ENCODE data around the gene RERE. TPM values are rescaled to one million over a fixed set of nuclear protein-coding genes. Genes with fewer than 3 reads are reported as not detected.

The RERE gene
- total and polyA plus RNA-seq, 5 donors, result 72.4 to 175 (median 161) TPM

DNA sequence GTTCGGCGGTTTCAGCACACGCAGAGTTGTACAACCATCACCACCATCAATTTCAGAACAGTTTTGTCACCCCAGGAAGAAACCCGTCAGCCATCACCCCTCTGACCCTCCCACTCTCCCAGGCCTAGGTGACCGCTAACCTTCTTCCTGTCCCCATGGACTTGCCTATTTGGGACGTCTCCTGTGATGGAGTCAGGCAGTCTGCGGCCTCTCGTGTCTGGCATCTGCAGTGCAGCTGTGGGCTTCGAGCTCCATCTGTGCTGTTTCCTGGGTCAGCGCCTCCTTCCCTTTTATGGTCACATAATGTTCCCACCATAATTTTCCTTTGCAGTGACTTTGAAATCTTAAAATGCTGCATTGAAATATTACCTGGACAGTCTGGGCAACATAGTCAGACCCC lies 475.1 kb downstream of the RERE start:
- WGBS, result 82% methylated on average over 10 of the region's 10 CpGs
- H3K9me3 ChIP-seq (ENCODE audit: control insufficient read depth, low read length), result no peaks in the 10 kb centered on the region
- no peak overlapping the region for H3K4me3 ChIP-seq (ENCODE audit: low read length)
- H3K27me3 ChIP-seq (ENCODE audit: control insufficient read depth, insufficient read depth), result no peaks in the 10 kb centered on the region
- DNase-seq (peak in 1 of 3 donors; percentile 67), ATAC-seq (no peak)
- no peak overlapping the region for H3K27ac ChIP-seq (ENCODE audit: low read length)
- intact Hi-C loops (cut with DNase I), result no loop called here
- H3K4me1 ChIP-seq (ENCODE audit: control insufficient read depth, insufficient read depth, low read length), result no peaks in the 10 kb centered on the region

DNA sequence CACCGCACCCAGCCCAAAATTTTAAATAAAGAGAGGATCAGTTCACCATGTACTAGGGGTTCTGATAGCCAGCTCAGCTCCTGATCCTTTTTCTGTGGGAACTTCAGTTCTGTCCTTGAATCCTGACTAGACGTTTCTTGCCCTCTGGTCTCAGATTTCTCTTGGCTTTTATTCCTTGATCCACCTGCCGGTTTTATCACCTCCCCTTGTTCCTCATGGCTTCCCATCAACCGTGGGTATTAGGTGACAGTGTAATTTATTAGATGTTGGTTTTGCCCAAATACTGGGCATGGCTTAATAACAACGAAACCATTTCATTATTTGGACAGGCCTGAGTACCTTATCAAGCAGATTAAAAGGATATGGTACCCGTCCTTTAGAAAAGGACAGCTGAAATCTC lies 477.0 kb downstream of the RERE start:
- 90% methylated on average over 6 of the region's 6 CpGs for WGBS
- Histone ChIP-seq H3K4me1 (ENCODE audit: control insufficient read depth, insufficient read depth, low read length) (no peaks in the 10 kb centered on the region), H3K27ac (ENCODE audit: low read length) (no peak overlapping the region), H3K27me3 (ENCODE audit: control insufficient read depth, insufficient read depth) (no peaks in the 10 kb centered on the region), H3K9me3 (ENCODE audit: control insufficient read depth, low read length) (no peaks in the 10 kb centered on the region), H3K4me3 (ENCODE audit: low read length) (no peak overlapping the region)
- intact Hi-C loops (cut with DNase I), result no loop called here
- no peak for DNase-seq
- ATAC-seq, result no peak

DNA sequence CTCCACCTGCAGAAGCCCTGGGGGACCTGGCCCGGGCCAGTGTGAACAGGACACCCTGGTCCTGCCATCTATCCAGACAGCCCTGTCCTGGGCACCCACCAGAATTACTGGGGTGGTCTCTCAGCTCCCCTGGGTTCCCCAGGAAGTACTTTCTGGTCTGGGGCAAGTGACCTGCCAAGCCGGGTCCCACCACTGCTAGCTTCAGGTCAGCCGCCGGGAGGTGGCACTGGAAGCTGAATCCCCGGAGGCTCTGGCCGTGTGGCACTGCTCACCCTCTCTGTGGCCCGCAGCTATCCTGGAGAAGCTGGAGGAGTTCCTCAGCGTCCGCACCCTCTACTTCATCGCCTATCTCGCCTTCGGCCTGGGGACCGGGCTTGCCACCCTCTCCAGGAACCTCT lies 478.2 kb downstream of the RERE start:
- H3K27ac ChIP-seq (ENCODE audit: low read length), result no peak overlapping the region
- WGBS, result 94% methylated on average over 13 of the region's 13 CpGs
- intact Hi-C loops (cut with DNase I), result no loop called here
- ATAC-seq (no peak), DNase-seq (peak in 1 of 3 donors; percentile 48)
- no peaks in the 10 kb centered on the region for H3K4me1 ChIP-seq (ENCODE audit: control insufficient read depth, insufficient read depth, low read length)
- H3K9me3 ChIP-seq (ENCODE audit: control insufficient read depth, low read length), result no peaks in the 10 kb centered on the region
- no peaks in the 10 kb centered on the region for H3K27me3 ChIP-seq (ENCODE audit: control insufficient read depth, insufficient read depth)
- H3K4me3 ChIP-seq (ENCODE audit: low read length), result no peak overlapping the region

DNA sequence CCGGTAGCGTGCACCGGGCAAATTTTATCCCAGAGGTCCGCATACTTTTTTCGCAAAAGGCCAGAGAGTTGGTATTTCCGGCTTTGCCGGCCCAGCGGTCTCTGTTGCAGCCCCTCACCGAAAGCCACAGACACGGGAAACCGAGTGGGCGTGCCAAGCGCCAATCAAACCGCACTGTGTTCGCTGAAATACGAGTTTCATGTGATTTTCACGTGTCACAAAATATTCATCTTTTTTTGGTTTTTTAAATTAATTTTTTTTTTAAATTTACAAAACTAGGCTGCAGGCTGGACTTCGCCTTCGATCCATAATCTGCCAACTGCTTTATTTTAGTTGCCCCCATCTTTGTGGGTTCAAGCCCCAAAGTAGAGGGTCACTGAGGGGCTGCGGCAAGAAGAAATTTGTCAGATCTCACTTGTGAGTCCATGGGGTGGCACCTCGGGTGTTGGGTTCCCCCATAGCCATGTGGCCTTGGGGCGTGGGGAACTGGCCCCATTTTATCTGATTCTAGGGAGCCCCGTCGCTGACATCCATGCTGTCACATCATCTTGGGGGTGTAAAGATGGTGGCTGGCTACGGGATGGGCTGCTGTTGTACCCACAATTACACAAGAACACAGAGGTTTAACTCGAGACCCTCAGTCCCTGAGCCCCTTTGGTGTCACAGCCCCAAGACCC lies 478.8 kb downstream of the RERE start:
- ATAC-seq (no peak), DNase-seq (peak in 1 of 3 donors; percentile 38)
- Histone ChIP-seq H3K4me3 (ENCODE audit: low read length) (no peak overlapping the region), H3K27me3 (ENCODE audit: control insufficient read depth, insufficient read depth) (no peaks in the 10 kb centered on the region), H3K27ac (ENCODE audit: low read length) (no peak overlapping the region), H3K4me1 (ENCODE audit: control insufficient read depth, insufficient read depth, low read length) (no peaks in the 10 kb centered on the region), H3K9me3 (ENCODE audit: control insufficient read depth, low read length) (no peaks in the 10 kb centered on the region)
- WGBS, result 96% methylated on average over 26 of the region's 26 CpGs
- intact Hi-C loops (cut with DNase I), result no loop called here

DNA sequence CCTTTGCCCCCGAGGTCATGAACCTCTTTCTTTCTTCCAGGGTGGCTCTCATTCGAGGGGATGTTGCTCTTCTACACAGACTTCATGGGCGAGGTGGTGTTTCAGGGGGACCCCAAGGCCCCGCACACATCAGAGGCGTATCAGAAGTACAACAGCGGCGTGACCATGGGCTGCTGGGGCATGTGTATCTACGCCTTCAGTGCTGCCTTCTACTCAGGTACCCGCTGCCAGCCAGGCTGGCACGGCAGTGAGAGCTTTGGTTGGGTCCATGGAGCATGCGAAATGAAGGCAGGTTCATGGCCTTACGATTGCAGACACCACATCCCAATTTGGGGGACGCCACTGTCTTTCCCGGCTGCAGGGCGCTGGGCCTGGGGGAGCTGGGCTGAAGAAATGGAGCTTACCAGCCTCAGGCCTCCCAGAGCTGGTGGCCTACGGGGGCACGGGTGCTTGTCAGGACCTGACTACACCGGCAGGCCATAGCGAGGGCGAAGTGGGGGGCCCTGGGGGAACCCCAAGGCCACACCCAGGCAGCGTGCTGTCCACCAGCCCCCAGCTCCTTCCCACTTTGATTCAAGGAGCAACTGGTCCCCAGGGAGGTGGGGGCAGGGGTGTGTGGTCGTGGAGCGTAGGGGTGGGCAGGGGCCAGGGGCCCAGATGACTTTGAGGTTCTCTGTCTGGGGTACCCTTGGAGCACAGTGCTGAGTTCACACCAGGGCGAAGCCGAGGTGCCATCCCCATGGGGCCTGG lies 479.5 kb downstream of the RERE start:
- ATAC-seq, result peak in 1 of 2 donors; percentile 17
- no peak overlapping the region for H3K4me3 ChIP-seq (ENCODE audit: low read length)
- 96% methylated on average over 25 of the region's 25 CpGs for WGBS

DNA sequence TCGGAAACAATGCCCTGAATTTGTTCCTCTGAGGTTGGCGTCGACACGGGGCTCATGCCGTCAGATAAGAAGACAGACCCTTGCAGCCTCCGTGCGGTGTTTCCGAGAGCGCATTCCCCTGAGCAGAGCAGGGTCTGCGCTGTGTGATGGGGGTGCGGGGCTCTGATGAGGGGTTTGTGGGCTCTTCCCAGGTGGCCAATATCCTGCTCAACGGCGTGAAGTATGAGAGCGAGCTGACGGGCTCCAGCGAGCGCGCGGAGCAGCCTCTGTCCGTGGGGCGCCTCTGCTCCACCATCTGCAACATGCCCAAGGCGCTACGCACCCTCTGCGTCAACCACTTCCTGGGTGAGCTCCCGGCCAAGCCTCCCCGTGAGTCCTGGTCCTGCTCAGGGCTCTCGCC lies 482.2 kb downstream of the RERE start:
- Histone ChIP-seq H3K27me3 (ENCODE audit: control insufficient read depth, insufficient read depth) (no peaks in the 10 kb centered on the region), H3K4me3 (ENCODE audit: low read length) (no peak overlapping the region), H3K9me3 (ENCODE audit: control insufficient read depth, low read length) (no peaks in the 10 kb centered on the region), H3K27ac (ENCODE audit: low read length) (no peak overlapping the region), H3K4me1 (ENCODE audit: control insufficient read depth, insufficient read depth, low read length) (no peaks in the 10 kb centered on the region)
- ATAC-seq (peak in 1 of 2 donors; percentile 9), DNase-seq (peak in 1 of 3 donors; percentile 51)
- intact Hi-C loops (cut with DNase I), result no loop called here
- 90% methylated on average over 27 of the region's 27 CpGs for WGBS

More for the DNA sequence above, 479.5 kb downstream of the RERE start:
- intact Hi-C loops (cut with DNase I), result no loop called here
- Histone ChIP-seq H3K4me1 (ENCODE audit: control insufficient read depth, insufficient read depth, low read length) (no peaks in the 10 kb centered on the region), H3K9me3 (ENCODE audit: control insufficient read depth, low read length) (no peaks in the 10 kb centered on the region), H3K27me3 (ENCODE audit: control insufficient read depth, insufficient read depth) (no peaks in the 10 kb centered on the region), H3K27ac (ENCODE audit: low read length) (no peak overlapping the region)
- DNase-seq, result peak in 1 of 3 donors; percentile 51

DNA sequence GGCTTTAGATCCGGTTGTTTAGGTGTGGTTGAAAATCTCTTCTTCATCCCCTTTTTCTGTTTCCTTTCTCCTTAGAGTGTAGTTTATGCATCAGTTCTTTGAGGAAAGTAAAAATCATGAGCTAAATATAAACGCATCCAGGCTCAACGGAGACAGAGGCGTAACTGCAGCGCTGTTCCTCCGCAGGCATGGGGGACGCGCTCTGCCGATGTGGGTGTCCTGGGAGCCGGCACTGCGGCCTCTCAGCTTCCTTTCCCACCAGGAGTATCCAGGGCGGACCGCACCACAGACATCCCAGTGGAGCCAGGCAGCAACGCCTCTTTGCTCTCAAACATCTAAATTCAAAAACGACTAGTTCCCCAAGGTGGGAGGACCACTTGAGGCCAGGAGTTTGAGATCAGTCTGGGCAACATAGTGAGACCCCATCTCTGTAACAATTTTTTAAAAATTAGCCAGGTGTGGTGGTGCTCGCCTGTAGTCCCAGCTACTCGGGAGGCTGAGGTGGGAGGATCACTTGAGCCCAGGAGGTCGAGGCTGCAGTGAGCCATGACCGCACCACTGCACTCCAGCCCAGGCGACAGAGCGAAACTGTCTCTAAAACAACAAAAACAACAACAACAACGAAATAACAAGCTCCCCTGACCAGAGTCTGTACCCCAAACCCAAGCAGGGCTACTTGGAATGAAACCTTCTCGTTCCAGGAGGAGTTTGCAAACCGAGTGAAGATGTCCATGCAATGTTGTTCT lies 483.2 kb downstream of the RERE start:
- ATAC-seq, result no peak
- Histone ChIP-seq H3K27me3 (ENCODE audit: control insufficient read depth, insufficient read depth) (no peaks in the 10 kb centered on the region), H3K9me3 (ENCODE audit: control insufficient read depth, low read length) (no peaks in the 10 kb centered on the region), H3K4me1 (ENCODE audit: control insufficient read depth, insufficient read depth, low read length) (no peaks in the 10 kb centered on the region), H3K4me3 (ENCODE audit: low read length) (no peak overlapping the region), H3K27ac (ENCODE audit: low read length) (no peak overlapping the region)
- peak in 1 of 3 donors; percentile 38 for DNase-seq
- WGBS, result 90% methylated on average over 24 of the region's 24 CpGs
- intact Hi-C loops (cut with DNase I), result no loop called here

DNA sequence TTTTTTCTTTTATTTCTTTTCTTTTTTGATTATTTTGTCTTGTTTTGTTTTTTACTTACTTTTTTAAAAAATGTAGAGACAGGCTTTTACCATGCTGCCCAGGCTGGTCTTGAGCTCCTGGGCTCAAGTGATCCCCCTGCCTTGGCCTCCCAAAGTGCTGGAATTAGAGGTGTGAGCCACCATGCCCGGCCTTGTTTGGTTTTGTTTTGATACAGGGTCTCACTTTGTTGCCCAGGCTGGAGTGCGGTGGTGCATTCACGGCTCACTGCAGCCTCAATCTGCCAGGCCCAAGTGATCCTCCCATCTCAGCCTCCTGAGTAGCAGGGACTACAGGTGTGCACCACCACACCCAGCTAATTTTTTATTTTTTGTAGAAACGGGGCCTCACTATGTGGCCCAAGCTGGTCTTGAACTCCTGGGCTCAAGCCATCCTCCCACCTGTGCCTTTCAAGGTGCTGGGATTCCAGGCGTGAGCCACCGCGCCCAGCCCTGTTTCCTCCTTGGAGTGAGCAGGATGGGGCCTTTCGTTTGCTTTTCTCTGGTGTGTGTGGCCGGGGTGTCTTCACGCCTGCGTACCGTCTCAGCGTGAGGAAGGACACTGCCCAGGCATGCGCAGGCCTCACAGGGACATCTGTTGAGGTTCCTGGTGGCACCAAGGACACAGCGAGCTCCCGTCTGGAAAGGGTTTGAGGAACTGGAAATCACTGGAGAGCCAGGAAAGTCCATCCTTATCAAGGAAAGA lies 484.0 kb downstream of the RERE start:
- WGBS, result 94% methylated on average over 16 of the region's 16 CpGs
- Histone ChIP-seq H3K27me3 (ENCODE audit: control insufficient read depth, insufficient read depth) (no peaks in the 10 kb centered on the region), H3K9me3 (ENCODE audit: control insufficient read depth, low read length) (no peaks in the 10 kb centered on the region), H3K4me3 (ENCODE audit: low read length) (no peak overlapping the region), H3K4me1 (ENCODE audit: control insufficient read depth, insufficient read depth, low read length) (no peaks in the 10 kb centered on the region), H3K27ac (ENCODE audit: low read length) (no peak overlapping the region)
- ATAC-seq (no peak), DNase-seq (no peak)
- intact Hi-C loops (cut with DNase I), result no loop called here

DNA sequence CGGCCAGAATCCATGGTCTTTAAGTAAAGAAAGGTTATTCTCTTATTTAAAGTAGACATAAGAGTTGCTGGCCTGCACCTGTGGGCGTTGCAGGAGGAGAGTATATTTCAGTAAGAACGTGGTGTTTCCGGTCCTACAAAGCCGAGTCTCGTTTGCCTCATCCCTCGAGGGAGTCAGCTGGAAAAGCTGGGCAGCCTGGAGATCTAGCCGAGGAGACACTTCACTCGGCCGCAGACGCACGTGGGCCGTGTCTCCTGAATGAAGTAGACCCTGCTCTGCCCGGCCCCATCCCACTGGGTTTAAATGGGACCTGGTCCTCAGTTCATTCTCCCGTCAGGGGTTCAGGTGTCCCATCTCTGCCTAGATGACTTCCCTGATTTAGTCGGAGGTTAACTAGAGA lies 484.6 kb downstream of the RERE start:
- WGBS, result 91% methylated on average over 16 of the region's 16 CpGs
- Histone ChIP-seq H3K4me3 (ENCODE audit: low read length) (no peak overlapping the region), H3K27ac (ENCODE audit: low read length) (no peak overlapping the region), H3K27me3 (ENCODE audit: control insufficient read depth, insufficient read depth) (no peaks in the 10 kb centered on the region), H3K4me1 (ENCODE audit: control insufficient read depth, insufficient read depth, low read length) (no peaks in the 10 kb centered on the region), H3K9me3 (ENCODE audit: control insufficient read depth, low read length) (no peaks in the 10 kb centered on the region)
- no peak for ATAC-seq
- peak in 1 of 3 donors; percentile 37 for DNase-seq
- intact Hi-C loops (cut with DNase I), result no loop called here

DNA sequence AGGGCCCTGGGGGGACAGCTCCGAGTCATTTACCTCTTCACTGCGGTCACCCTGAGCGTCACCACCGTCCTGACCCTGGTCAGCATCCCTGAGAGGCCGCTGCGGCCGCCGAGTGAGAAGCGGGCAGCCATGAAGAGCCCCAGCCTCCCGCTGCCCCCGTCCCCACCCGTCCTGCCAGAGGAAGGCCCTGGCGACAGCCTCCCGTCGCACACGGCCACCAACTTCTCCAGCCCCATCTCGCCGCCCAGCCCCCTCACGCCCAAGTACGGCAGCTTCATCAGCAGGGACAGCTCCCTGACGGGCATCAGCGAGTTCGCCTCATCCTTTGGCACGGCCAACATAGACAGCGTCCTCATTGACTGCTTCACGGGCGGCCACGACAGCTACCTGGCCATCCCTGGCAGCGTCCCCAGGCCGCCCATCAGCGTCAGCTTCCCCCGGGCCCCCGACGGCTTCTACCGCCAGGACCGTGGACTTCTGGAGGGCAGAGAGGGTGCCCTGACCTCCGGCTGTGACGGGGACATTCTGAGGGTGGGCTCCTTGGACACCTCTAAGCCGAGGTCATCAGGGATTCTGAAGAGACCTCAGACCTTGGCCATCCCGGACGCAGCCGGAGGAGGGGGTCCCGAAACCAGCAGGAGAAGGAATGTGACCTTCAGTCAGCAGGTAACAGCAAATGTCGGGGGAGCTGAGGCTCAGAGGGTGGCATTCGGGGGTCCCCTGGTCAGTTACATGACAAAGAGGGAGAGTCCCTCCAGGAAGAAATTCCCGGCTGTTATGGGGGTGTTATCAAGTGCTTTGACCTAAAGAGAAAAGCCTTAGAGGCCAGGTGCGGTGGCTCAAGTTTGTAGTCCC lies 486.9 kb downstream of the RERE start:
- peak; percentile 14 to 16 for ATAC-seq
- 93% methylated on average over 47 of the region's 47 CpGs for WGBS
- intact Hi-C loops (cut with DNase I), result no loop called here
- H3K27ac ChIP-seq (ENCODE audit: low read length), result no peak overlapping the region
- DNase-seq, result peak in 1 of 3 donors; percentile 50
- H3K9me3 ChIP-seq (ENCODE audit: control insufficient read depth, low read length), result no peaks in the 10 kb centered on the region
- H3K4me1 ChIP-seq (ENCODE audit: control insufficient read depth, insufficient read depth, low read length), result no peaks in the 10 kb centered on the region
- no peak overlapping the region for H3K4me3 ChIP-seq (ENCODE audit: low read length)
- no peaks in the 10 kb centered on the region for H3K27me3 ChIP-seq (ENCODE audit: control insufficient read depth, insufficient read depth)

Data from right cardiac atrium (tissue), 5 donors.